ENCODE results near the gene NYAP2.

NYAP2 gene

DNA sequence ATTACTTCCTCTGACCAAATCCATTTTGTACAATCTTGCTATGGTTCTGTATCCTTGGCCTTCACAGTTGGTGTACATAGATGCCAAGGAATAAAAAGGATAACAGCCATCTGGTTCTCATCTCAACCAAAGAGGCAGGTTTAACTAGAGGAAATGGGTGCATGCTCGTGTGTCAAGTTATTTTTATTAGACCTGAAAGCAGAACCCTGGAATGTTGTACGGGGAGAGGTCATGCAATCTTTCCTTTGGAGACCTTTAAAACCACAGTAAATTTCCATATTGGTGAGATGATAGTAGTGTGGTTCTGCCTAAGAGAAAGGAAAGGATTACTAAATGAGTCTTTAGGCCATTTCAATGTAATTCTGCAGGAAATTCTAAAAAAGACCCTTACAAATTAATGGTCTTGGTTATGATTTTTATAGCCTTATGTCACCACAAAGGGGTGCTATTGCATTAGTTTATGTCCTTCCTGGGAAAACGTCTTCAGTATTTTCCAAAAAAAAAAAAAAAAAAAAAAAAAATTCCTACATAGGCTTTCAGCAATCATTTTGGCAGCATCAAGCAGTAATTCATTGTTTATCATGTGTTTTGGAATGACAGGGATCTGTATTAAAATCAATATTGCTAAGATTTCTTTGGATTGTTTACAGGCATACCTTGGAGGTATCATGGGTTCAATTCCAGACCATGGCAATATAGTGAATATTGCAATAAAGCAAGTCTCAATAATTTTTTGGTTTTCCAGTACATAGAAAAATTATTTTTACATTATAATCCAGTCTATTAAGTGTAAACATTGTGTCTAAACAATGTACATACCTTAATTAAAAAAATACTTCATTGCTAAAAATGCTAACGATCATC is 270.8 kb downstream of the NYAP2 start:
- H3K36me3 ChIP-seq (ENCODE audit: control insufficient read depth in 2 of 2, insufficient read depth in 2 of 2, low read length in 2 of 2), result no peaks in the 10 kb centered on the region
- no peak overlapping the region for H3K9ac ChIP-seq (ENCODE audit: low read depth in 1 of 2, low read length in 2 of 2)
- H3K4me3 ChIP-seq (ENCODE audit: low read length in 2 of 2), result no peak overlapping the region
- no peaks in the 10 kb centered on the region for H3K9me3 ChIP-seq (ENCODE audit: control insufficient read depth in 2 of 2, low read length in 2 of 2)
- no peaks in the 10 kb centered on the region for H3K4me1 ChIP-seq (ENCODE audit: control insufficient read depth in 2 of 2, insufficient read depth in 2 of 2, low read length in 2 of 2)
- no peak overlapping the region for H3K27ac ChIP-seq (ENCODE audit: low read depth in 2 of 2, low read length in 2 of 2)
- H3K27me3 ChIP-seq (ENCODE audit: control insufficient read depth in 2 of 2, insufficient read depth in 2 of 2, low read length in 2 of 2), result no peaks in the 10 kb centered on the region

DNA sequence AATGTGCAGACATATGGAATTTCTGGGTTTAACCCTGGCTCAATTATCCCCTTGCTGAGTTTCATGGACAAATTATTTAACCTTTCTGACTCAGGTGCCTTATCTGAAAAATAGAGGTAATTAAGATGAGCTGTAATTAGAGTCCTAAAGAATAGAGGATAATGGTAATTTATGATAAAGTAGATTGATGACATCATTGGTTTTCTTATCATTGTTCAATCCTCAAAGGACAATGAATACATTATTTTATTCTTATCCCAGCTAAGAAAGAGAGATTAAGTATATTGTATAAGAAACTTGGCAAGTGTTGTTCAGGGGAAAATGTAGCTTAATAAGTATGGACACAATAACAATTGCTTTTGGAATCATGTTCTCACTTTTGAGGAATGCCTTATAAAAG is 279.3 kb downstream of the NYAP2 start:
- H3K27ac ChIP-seq (ENCODE audit: low read depth in 2 of 2, low read length in 2 of 2), result no peak overlapping the region
- no peak overlapping the region for H3K4me3 ChIP-seq (ENCODE audit: low read length in 2 of 2)
- no peaks in the 10 kb centered on the region for H3K36me3 ChIP-seq (ENCODE audit: control insufficient read depth in 2 of 2, insufficient read depth in 2 of 2, low read length in 2 of 2)
- no peaks in the 10 kb centered on the region for H3K27me3 ChIP-seq (ENCODE audit: control insufficient read depth in 2 of 2, insufficient read depth in 2 of 2, low read length in 2 of 2)
- H3K4me1 ChIP-seq (ENCODE audit: control insufficient read depth in 2 of 2, insufficient read depth in 2 of 2, low read length in 2 of 2), result no peaks in the 10 kb centered on the region
- H3K9ac ChIP-seq (ENCODE audit: low read depth in 1 of 2, low read length in 2 of 2), result no peak overlapping the region
- H3K9me3 ChIP-seq (ENCODE audit: control insufficient read depth in 2 of 2, low read length in 2 of 2), result no peaks in the 10 kb centered on the region

DNA sequence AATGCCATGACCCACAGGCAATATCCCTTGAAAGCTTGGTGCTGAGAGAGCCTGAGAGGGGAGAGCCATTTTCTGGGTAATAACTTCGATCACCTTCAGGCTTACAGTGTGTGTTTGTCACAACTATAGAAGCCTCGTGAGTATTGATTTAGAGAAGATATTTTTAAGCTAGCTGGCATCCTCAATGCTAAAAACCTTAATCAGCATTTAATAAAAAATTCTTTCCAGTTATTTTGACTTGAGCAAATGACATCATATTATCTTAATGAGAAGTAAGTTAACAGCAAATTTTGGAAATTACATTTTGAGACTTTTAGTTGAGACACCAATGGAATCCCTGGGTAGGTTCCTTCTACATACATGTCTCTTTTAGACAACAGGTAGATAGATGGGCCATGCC is 283.7 kb downstream of the NYAP2 start:
- no peaks in the 10 kb centered on the region for H3K36me3 ChIP-seq (ENCODE audit: control insufficient read depth in 2 of 2, insufficient read depth in 2 of 2, low read length in 2 of 2)
- H3K4me3 ChIP-seq (ENCODE audit: low read length in 2 of 2), result no peak overlapping the region
- no peaks in the 10 kb centered on the region for H3K9me3 ChIP-seq (ENCODE audit: control insufficient read depth in 2 of 2, low read length in 2 of 2)
- H3K4me1 ChIP-seq (ENCODE audit: control insufficient read depth in 2 of 2, insufficient read depth in 2 of 2, low read length in 2 of 2), result no peaks in the 10 kb centered on the region
- no peak overlapping the region for H3K9ac ChIP-seq (ENCODE audit: low read depth in 1 of 2, low read length in 2 of 2)
- no peak overlapping the region for H3K27ac ChIP-seq (ENCODE audit: low read depth in 2 of 2, low read length in 2 of 2)
- no peaks in the 10 kb centered on the region for H3K27me3 ChIP-seq (ENCODE audit: control insufficient read depth in 2 of 2, insufficient read depth in 2 of 2, low read length in 2 of 2)

DNA sequence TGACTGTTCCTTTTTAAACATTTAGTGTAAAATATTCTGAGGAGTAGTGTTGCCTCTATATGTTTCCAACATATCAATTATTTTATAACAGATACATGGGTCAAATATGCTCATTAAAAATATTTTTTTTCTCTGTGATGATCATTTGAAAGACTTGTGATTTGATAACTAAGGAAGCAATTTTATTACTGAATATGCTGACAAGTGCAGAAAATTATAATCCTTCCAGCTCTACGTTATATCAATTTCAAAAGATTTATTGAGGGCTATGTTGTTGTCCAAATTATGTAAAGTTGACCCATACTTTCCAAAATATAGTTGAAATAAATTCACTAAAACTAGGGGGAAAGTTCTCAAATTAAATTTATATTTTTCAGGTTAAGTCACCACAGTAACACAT is 290.6 kb downstream of the NYAP2 start:
- H3K27me3 ChIP-seq (ENCODE audit: control insufficient read depth in 2 of 2, insufficient read depth in 2 of 2, low read length in 2 of 2), result no peaks in the 10 kb centered on the region
- no peak overlapping the region for H3K27ac ChIP-seq (ENCODE audit: low read depth in 2 of 2, low read length in 2 of 2)

DNA sequence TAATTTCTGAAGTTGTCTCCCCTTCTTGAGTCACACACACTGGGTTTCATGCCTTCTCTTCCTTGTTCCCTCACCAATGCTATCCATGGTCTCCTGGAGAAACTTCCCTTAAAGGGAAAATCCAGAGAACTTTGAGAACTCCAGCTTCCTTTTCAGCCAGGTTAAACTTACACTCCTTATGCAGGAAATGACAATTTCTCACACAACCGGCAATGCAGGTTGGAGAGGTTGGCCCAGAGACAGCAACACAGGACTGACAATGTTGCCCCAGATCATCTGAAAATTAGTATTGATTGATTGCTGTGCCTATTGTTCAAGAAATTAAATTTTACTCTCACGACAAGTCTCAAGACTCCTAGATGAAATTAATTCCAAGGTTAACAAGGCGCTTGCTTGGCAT is 292.2 kb downstream of the NYAP2 start:
- H3K27ac ChIP-seq (ENCODE audit: low read depth in 2 of 2, low read length in 2 of 2), result no peak overlapping the region
- no peaks in the 10 kb centered on the region for H3K36me3 ChIP-seq (ENCODE audit: control insufficient read depth in 2 of 2, insufficient read depth in 2 of 2, low read length in 2 of 2)
- no peak overlapping the region for H3K9ac ChIP-seq (ENCODE audit: low read depth in 1 of 2, low read length in 2 of 2)
- H3K4me1 ChIP-seq (ENCODE audit: control insufficient read depth in 2 of 2, insufficient read depth in 2 of 2, low read length in 2 of 2), result no peaks in the 10 kb centered on the region
- no peaks in the 10 kb centered on the region for H3K27me3 ChIP-seq (ENCODE audit: control insufficient read depth in 2 of 2, insufficient read depth in 2 of 2, low read length in 2 of 2)
- H3K4me3 ChIP-seq (ENCODE audit: low read length in 2 of 2), result no peak overlapping the region
- H3K9me3 ChIP-seq (ENCODE audit: control insufficient read depth in 2 of 2, low read length in 2 of 2), result no peaks in the 10 kb centered on the region

More for the DNA sequence above, 290.6 kb downstream of the NYAP2 start:
- no peaks in the 10 kb centered on the region for H3K9me3 ChIP-seq (ENCODE audit: control insufficient read depth in 2 of 2, low read length in 2 of 2)
- no peak overlapping the region for H3K9ac ChIP-seq (ENCODE audit: low read depth in 1 of 2, low read length in 2 of 2)
- no peaks in the 10 kb centered on the region for H3K4me1 ChIP-seq (ENCODE audit: control insufficient read depth in 2 of 2, insufficient read depth in 2 of 2, low read length in 2 of 2)
- H3K4me3 ChIP-seq (ENCODE audit: low read length in 2 of 2), result no peak overlapping the region
- no peaks in the 10 kb centered on the region for H3K36me3 ChIP-seq (ENCODE audit: control insufficient read depth in 2 of 2, insufficient read depth in 2 of 2, low read length in 2 of 2)

DNA sequence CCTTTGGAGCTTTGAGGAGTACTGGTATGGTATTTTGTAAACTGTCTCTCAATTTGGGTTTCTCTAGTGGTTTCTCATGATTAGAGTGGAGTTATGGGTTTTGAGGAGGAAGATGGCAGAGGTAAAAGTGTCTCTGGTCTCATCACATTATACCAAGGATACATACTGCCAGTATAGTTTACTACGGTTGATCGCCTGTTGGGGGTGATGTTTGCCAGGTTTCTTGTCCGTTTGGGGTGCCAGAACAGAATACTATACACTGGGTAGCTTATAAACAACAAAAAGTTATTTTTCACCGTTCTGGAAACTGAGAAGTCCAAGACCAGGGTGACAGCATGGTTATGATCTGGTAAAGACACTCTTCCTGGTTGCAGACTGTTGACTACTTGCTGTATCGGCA is 293.7 kb downstream of the NYAP2 start:
- H3K4me1 ChIP-seq (ENCODE audit: control insufficient read depth in 2 of 2, insufficient read depth in 2 of 2, low read length in 2 of 2), result no peaks in the 10 kb centered on the region
- no peak overlapping the region for H3K9ac ChIP-seq (ENCODE audit: low read depth in 1 of 2, low read length in 2 of 2)
- H3K27me3 ChIP-seq (ENCODE audit: control insufficient read depth in 2 of 2, insufficient read depth in 2 of 2, low read length in 2 of 2), result no peaks in the 10 kb centered on the region
- H3K9me3 ChIP-seq (ENCODE audit: control insufficient read depth in 2 of 2, low read length in 2 of 2), result no peaks in the 10 kb centered on the region
- H3K36me3 ChIP-seq (ENCODE audit: control insufficient read depth in 2 of 2, insufficient read depth in 2 of 2, low read length in 2 of 2), result no peaks in the 10 kb centered on the region
- no peak overlapping the region for H3K27ac ChIP-seq (ENCODE audit: low read depth in 2 of 2, low read length in 2 of 2)
- H3K4me3 ChIP-seq (ENCODE audit: low read length in 2 of 2), result no peak overlapping the region

DNA sequence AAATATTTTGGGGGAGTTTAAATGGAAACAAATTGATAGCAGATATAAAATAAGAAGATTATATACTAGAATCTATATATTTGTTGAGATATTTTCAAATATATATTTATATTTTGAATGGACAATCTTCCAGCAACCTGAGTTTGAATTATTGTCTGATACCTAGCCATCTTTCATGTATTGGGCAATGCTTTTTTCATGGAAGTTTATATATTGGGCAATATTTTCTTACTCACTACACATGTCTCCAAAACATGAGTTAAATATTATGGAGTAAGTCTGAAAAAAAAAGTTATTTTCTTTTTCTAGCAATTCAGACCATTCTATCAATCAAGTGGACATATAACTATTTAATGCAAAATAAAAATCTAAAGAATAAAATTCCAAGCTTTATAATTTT is 295.2 kb downstream of the NYAP2 start:
- Histone ChIP-seq H3K4me1 (ENCODE audit: control insufficient read depth in 2 of 2, insufficient read depth in 2 of 2, low read length in 2 of 2) (no peaks in the 10 kb centered on the region), H3K9me3 (ENCODE audit: control insufficient read depth in 2 of 2, low read length in 2 of 2) (no peaks in the 10 kb centered on the region), H3K27ac (ENCODE audit: low read depth in 2 of 2, low read length in 2 of 2) (no peak overlapping the region), H3K36me3 (ENCODE audit: control insufficient read depth in 2 of 2, insufficient read depth in 2 of 2, low read length in 2 of 2) (no peaks in the 10 kb centered on the region), H3K9ac (ENCODE audit: low read depth in 1 of 2, low read length in 2 of 2) (no peak overlapping the region), H3K27me3 (ENCODE audit: control insufficient read depth in 2 of 2, insufficient read depth in 2 of 2, low read length in 2 of 2) (no peaks in the 10 kb centered on the region), H3K4me3 (ENCODE audit: low read length in 2 of 2) (no peak overlapping the region)

DNA sequence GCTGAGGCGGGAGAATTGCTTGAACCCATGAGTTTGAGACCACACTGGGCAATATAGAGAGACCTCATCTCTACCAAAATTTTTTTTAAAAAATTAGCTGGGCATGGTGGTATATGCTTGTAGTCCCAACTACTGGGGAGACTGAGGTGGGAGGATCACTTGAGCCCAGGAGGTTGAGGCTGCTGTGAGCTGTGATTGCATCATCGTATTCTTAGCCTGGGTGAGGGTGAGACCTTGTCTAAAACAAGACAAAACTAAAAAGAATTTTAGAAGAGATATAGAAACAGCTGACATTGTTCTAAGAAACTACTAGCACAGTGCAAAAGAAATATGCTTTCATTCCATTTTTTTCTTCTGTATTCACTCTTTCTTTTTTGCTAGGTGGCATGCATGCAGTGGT is 298.4 kb downstream of the NYAP2 start:
- H3K27me3 ChIP-seq (ENCODE audit: control insufficient read depth in 2 of 2, insufficient read depth in 2 of 2, low read length in 2 of 2), result no peaks in the 10 kb centered on the region
- no peak overlapping the region for H3K9ac ChIP-seq (ENCODE audit: low read depth in 1 of 2, low read length in 2 of 2)
- H3K9me3 ChIP-seq (ENCODE audit: control insufficient read depth in 2 of 2, low read length in 2 of 2), result no peaks in the 10 kb centered on the region
- H3K4me3 ChIP-seq (ENCODE audit: low read length in 2 of 2), result no peak overlapping the region
- H3K36me3 ChIP-seq (ENCODE audit: control insufficient read depth in 2 of 2, insufficient read depth in 2 of 2, low read length in 2 of 2), result no peaks in the 10 kb centered on the region
- H3K27ac ChIP-seq (ENCODE audit: low read depth in 2 of 2, low read length in 2 of 2), result no peak overlapping the region
- H3K4me1 ChIP-seq (ENCODE audit: control insufficient read depth in 2 of 2, insufficient read depth in 2 of 2, low read length in 2 of 2), result no peaks in the 10 kb centered on the region
